Suprapubic skin (tissue), 4 donors: ENCODE measurements around the gene CLTCL1.

Experiments used
- CTCF ChIP-seq, 2 donors: fragments of 200-600 bp in 1 of 2; fragments of 450-650 bp in 1 of 2; sonication (generic) in 1 of 2; IDR thresholded peaks; one replicate each; pipeline ENCODE4 v1.5.1; 2016 to 2019; ENCODE audit warnings: antibody characterized with exemption in 2 of 2, mild to moderate bottlenecking in 1 of 2, moderate library complexity in 1 of 2
- EP300 ChIP-seq: sonication (generic); formaldehyde crosslinking; IDR thresholded peaks from one replicate; pipeline ENCODE4 v1.6.1; 2017; ENCODE audit warnings: antibody characterized with exemption
- POLR2A ChIP-seq, 2 donors: fragments of 450-650 bp; IDR thresholded peaks; one replicate each; pipeline ENCODE4 v1.6.1; 2017; ENCODE audit warnings: antibody characterized with exemption in 2 of 2, mild to moderate bottlenecking in 2 of 2, moderate library complexity in 2 of 2
- POLR2AphosphoS5 ChIP-seq, 3 donors: sonication (generic); formaldehyde crosslinking; IDR thresholded peaks; one replicate each; pipeline ENCODE4 v1.6.1; 2017; ENCODE audit warnings: antibody characterized with exemption in 3 of 3

GRCh38 chr22:19139001-19139356 is 152.5 kb downstream of the CLTCL1 start:
- TF ChIP-seq CTCF (IDR thresholded peaks at IDR 0.05) (no peak), POLR2A (IDR thresholded peaks at IDR 0.05) (no peak), POLR2AphosphoS5 (IDR thresholded peaks at IDR 0.05) (no peak), EP300 (no peak)
